ENCODE results near the gene TTC21A.
"Not testable (repeated sequence)": the region's sequence is repeated elsewhere in the genome, so short reads cannot be mapped to it uniquely, and the experiment has no call there.

The TTC21A gene

GRCh38 chr3:39107388-39108199 lies at the start of gene TTC21A, which contains the start of gene GORASP1:
TSS of gene TTC21A (plus strand) at chr3:39107680. CDS start at chr3:39107838, 158 bp downstream.
TSS of gene GORASP1 (minus strand) at chr3:39107627. CDS start at chr3:39107541, 86 bp downstream.
- in situ Hi-C loops (cut with HindIII; ENCODE audit: low sequenced_read_pairs): loop anchor here (25.0 kb wide), 1 partner anchor 180 kb away; the partner anchor contains the start of gene CX3CR1
- DNase-seq (ENCODE audit: low read depth, low spot score): peak; percentile 87
- TF ChIP-seq CTCF (IDR thresholded peaks at IDR 0.05; ENCODE audit: low read depth, low read length): no peak
- peak within 1 kb of the TSS; percentile 91 for H3K4me3 ChIP-seq (ENCODE audit: low read depth, low read length)

- H3K4me3 ChIP-seq (ENCODE audit: low read depth, low read length); in situ Hi-C loops (cut with HindIII; ENCODE audit: low sequenced_read_pairs); DNase-seq (ENCODE audit: low read depth, low spot score): not testable (repeated sequence)
Observed at GRCh38 chr3:39061228-39061627, 46.3 kb upstream of the TTC21A start.

GRCh38 chr3:39062180-39062579 lies 45.3 kb upstream of the TTC21A start:
- no peak overlapping the region for H3K4me3 ChIP-seq (ENCODE audit: low read depth, low read length)
- TF ChIP-seq CTCF (IDR thresholded peaks at IDR 0.05; ENCODE audit: low read depth, low read length): no peak
- in situ Hi-C loops (cut with HindIII; ENCODE audit: low sequenced_read_pairs): no loop called here
- no peak for DNase-seq (ENCODE audit: low read depth, low spot score)

GRCh38 chr3:39063143-39063542 lies 44.3 kb upstream of the TTC21A start:
- no peak for TF ChIP-seq CTCF (IDR thresholded peaks at IDR 0.05; ENCODE audit: low read depth, low read length)
- DNase-seq (ENCODE audit: low read depth, low spot score): no peak
- H3K4me3 ChIP-seq (ENCODE audit: low read depth, low read length): no peak overlapping the region
- in situ Hi-C loops (cut with HindIII; ENCODE audit: low sequenced_read_pairs): no loop called here

GRCh38 chr3:39064646-39065045 lies 42.8 kb upstream of the TTC21A start:
- no peak overlapping the region for H3K4me3 ChIP-seq (ENCODE audit: low read depth, low read length)
- in situ Hi-C loops (cut with HindIII; ENCODE audit: low sequenced_read_pairs): no loop called here
- peak; percentile 62 for DNase-seq (ENCODE audit: low read depth, low spot score)
- no peak for TF ChIP-seq CTCF (IDR thresholded peaks at IDR 0.05; ENCODE audit: low read depth, low read length)

GRCh38 chr3:39065197-39065596 lies 42.3 kb upstream of the TTC21A start:
- peak; percentile 49 for DNase-seq (ENCODE audit: low read depth, low spot score)
- no peak overlapping the region for H3K4me3 ChIP-seq (ENCODE audit: low read depth, low read length)
- in situ Hi-C loops (cut with HindIII; ENCODE audit: low sequenced_read_pairs): no loop called here
- peak; percentile 63 for TF ChIP-seq CTCF (IDR thresholded peaks at IDR 0.05; ENCODE audit: low read depth, low read length)

- in situ Hi-C loops (cut with HindIII; ENCODE audit: low sequenced_read_pairs): no loop called here
- no peak for TF ChIP-seq CTCF (IDR thresholded peaks at IDR 0.05; ENCODE audit: low read depth, low read length)
- H3K4me3 ChIP-seq (ENCODE audit: low read depth, low read length): no peak overlapping the region
- no peak for DNase-seq (ENCODE audit: low read depth, low spot score)
Observed at GRCh38 chr3:39067286-39067685, 40.2 kb upstream of the TTC21A start.
